ENCODE measurements around the gene BNIP3. TPM values are rescaled to one million over a fixed set of nuclear protein-coding genes. Genes with fewer than 3 reads are reported as not detected.

The BNIP3 gene
- total and polyA plus RNA-seq, 2 of the 13 experiments (the other 11 are each of a cell fraction or from before 2014, with no cell fraction given) = 73.7 to 223 TPM

DNA sequence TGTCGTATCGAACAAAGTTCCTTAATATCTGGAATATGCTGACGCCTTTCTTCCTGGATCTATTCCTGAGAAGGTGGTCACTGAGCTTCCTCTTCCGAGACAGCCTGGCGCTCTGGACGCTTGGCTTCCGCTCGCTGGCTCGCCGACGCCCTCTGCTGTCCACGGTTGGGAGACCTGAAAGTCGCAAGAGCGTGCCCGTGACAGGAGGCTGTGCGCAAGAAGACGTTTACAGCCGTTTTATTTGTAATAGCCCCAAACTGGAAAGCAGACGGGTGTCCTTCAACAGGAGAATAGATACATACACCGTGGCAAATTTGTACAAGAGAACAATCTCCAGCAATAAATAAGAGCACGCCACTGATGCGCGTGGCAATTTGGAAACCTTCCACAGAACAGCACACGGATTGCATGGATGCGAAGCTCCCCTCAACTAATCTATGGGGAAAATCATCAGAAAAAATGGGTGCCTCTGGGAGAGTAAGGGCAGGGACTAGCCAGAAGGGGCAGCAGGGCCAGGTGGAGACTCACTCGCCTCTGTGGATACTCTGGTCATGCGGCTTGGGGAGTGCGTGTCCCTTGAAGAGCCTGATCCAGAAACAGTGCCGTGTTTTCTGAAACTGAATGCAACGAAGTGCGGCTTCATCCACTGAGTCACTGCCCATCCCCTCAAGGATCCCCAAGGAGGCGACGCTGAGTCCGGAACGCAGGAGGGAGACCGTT is 41.5 kb upstream of the BNIP3 start (continued):
- TF ChIP-seq SIN3B (IDR thresholded peaks at IDR 0.05; ENCODE audit: low read length) (no peak), ZNF557 (CRISPR knock-in tag; IDR thresholded peaks at IDR 0.05) (no peak), GATAD2A (CRISPR knock-in tag; IDR thresholded peaks at IDR 0.05) (0 out of 2 replicates have a peak, but pooled peaks have one; percentile 28), ZNF576 (CRISPR knock-in tag; IDR thresholded peaks at IDR 0.05) (0 out of 2 replicates have a peak, but pooled peaks have one; percentile 48), HMG20B (CRISPR knock-in tag; conservative IDR thresholded peaks at IDR 0.05) (no peak), ZNF749 (CRISPR knock-in tag; IDR thresholded peaks at IDR 0.05; ENCODE audit: borderline replicate concordance) (no peak), SP4 (CRISPR knock-in tag; IDR thresholded peaks at IDR 0.05) (no peak), ZNF550 (CRISPR knock-in tag; IDR thresholded peaks at IDR 0.05; ENCODE audit: borderline replicate concordance) (no peak), PHF20 (CRISPR knock-in tag; IDR thresholded peaks at IDR 0.05) (no peak), RORA (CRISPR knock-in tag; IDR thresholded peaks at IDR 0.05) (no peak), ARNT2 (CRISPR knock-in tag; IDR thresholded peaks at IDR 0.05; ENCODE audit: low read depth) (0 out of 2 replicates have a peak, but pooled peaks have one; percentile 57), EZH2 (conservative IDR thresholded peaks at IDR 0.05; ENCODE audit: low read depth, low read length) (peak; percentile 92), AKAP8 (CRISPR knock-in tag; IDR thresholded peaks at IDR 0.05) (no peak), ATF5 (CRISPR knock-in tag; IDR thresholded peaks at IDR 0.05; ENCODE audit: low read depth) (no peak), ARID4A (CRISPR knock-in tag; IDR thresholded peaks at IDR 0.05; ENCODE audit: borderline replicate concordance) (peak; percentile 30; the same call in 1 of the 2 replicates), MED1 (CRISPR knock-in tag; IDR thresholded peaks at IDR 0.05) (peak; percentile 36; the same call in 1 of the 2 replicates), ETV5 (CRISPR knock-in tag; IDR thresholded peaks at IDR 0.05; ENCODE audit: borderline replicate concordance) (peak; percentile 63; the same call in 1 of the 2 replicates)
- TF ChIP-seq, protein P1, sequence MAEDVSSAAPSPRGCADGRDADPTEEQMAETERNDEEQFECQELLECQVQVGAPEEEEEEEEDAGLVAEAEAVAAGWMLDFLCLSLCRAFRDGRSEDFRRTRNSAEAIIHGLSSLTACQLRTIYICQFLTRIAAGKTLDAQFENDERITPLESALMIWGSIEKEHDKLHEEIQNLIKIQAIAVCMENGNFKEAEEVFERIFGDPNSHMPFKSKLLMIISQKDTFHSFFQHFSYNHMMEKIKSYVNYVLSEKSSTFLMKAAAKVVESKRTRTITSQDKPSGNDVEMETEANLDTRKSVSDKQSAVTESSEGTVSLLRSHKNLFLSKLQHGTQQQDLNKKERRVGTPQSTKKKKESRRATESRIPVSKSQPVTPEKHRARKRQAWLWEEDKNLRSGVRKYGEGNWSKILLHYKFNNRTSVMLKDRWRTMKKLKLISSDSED (CRISPR knock-in tag; IDR thresholded peaks at IDR 0.05) = no peak
- TF ChIP-seq, protein P2, sequence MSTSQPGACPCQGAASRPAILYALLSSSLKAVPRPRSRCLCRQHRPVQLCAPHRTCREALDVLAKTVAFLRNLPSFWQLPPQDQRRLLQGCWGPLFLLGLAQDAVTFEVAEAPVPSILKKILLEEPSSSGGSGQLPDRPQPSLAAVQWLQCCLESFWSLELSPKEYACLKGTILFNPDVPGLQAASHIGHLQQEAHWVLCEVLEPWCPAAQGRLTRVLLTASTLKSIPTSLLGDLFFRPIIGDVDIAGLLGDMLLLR (CRISPR knock-in tag; IDR thresholded peaks at IDR 0.05) = no peak

Data from HepG2 (cell line).